Measurements from ENCODE around the gene FMN2.
"Not testable (repeated sequence)": the region's sequence is repeated elsewhere in the genome, so short reads cannot be mapped to it uniquely, and the experiment has no call there.

The FMN2 gene

DNA sequence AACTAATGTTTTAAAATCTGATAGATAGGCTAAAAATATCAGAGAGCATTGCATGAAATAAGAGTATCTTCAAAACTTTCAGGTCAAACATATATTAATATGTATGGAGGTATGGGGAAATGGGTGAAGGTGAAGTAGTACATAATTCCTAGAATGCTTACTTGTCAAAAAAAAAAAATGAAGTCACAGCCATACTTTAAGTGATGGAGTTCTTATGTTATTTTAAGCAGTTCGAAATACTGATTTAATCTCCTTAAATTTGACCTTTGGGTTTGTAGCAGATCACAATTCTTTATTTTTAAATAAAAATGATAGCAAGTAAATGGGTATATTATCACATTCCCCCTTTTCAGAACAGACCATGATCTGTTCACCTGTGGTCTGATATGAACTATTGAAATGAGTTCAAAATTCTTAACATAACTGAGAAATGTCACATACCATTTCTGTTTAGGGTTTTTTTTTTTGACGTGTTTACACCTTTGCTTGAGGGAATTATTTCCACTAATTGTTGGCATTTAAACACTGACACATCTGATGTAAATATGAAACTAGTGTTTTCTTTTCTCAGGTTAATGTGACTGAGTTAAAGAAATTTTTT is 300.1 kb downstream of the FMN2 start:
- DNase-seq, result no peak

DNA sequence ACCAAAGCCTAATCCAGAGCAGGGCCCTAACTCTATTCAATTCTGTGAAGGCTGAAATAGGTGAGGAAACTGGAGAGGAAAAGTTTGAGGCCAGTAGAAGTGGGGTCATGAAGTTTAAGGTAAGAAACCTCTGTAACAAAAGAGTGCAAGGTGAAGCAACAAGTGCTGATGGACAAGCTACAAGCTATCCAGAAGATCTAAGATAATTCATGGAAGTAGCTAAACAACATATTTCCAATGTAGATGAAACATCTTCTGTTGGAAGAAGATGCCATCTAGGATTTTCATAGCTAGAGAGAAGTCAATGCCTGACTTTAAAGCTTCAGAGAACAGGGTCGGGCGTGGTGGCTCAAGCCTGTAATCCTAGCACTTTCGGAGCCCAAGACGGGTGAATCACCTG is 302.7 kb downstream of the FMN2 start:
- DNase-seq, result no peak

- DNase-seq, result no peak
These were observed 303.7 kb downstream of the FMN2 start for GRCh38 chr1:240395336-240395735.

- no peak for DNase-seq
These were observed 307.7 kb downstream of the FMN2 start for GRCh38 chr1:240399381-240399780.

DNA sequence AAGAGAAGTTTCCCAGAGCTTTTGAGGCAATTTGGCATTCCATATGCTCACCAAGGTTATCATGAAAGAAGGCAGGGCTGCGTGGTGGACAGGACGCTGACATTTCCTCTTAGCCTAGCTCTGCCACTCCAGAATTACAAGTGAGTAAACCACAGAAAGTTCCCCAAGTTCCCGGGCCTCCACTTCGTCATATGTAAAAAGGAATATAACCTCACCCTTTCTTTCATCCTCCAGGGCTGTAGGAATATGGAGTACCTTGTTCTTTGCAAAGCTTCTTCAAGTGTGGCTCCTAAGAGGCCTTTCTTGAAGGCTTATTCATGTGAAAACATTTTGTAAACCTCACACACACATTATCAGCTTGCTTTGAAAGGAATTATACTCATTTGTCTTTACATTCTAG is 310.0 kb downstream of the FMN2 start:
- DNase-seq, result no peak

DNA sequence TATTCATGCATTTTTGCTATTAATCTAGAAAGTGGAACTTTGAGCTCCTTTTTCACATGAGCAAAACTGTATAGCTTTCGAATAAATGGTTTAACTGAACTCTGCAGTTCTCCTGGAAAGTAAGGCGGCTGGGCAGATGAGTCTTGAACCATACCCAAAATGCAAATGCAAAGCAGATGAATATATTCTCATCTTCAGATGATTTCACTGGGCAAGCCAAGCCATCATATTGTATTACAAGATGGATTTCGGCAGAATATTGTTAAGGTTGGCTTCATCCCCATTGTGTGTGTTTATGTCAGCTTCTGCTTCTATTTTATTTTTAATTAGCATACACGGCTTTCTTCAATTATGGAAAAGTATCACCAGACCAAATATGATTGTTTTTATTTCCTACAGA is 310.6 kb downstream of the FMN2 start:
- DNase-seq, result no peak

- no peak for DNase-seq
These were observed 312.6 kb downstream of the FMN2 start for GRCh38 chr1:240404286-240404685.

DNA sequence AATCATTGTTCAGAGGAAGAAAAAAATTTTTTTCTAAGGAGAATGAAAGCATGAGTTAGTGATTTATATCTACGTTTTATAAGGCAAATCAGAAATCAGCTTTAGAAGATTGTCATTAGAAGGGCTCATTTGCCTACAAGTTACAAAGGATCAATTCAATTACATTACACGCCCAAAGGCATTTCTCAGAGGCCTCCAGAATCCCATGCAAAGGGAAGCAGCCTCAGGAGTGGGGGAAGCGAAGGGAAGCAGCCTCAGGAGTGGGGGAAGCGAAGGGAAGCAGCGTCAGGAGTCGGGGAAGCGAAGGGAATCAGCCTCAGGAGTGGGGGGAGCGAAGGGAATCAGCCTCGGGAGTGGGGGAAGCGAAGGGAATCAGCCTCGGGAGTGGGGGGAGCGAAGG is 314.1 kb downstream of the FMN2 start:
- no peak for DNase-seq

DNA sequence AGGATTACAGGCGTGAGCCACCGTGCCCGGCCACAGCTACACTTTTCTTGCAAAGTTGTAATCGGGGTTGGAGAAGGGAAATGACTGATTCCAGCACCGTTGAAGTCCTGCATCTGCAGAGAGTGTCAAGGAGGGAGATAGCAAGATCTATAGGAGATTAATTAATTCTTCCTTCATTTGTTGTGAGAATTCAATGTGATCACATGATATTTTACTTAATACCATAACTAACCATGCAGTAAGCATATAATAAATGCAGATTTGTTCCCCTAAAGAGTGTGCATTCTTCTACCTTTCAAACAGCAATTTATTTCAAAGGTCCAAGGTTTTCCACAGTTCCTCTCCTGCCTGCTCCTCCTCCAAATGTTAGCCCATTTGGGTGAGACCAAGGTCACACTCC is 315.7 kb downstream of the FMN2 start:
- no peak for DNase-seq

DNA sequence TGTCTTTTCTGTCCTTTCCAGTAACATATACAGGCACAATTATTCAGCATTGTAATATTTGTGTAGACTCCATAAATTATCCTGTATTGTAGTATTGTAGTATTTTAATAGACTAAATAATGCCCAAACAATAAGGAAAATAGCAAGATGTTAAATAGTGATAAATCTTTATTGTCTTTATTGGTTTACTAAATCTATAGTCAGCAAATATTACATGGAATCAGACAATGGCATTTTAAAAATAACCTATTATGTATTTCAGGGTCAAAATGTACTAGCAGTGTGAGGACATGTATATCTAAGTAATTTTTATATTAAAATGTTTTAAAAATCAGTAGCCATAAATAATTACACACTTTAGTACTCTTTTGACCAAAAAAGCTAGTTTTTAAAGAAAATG is 317.9 kb downstream of the FMN2 start:
- no peak for DNase-seq

DNA sequence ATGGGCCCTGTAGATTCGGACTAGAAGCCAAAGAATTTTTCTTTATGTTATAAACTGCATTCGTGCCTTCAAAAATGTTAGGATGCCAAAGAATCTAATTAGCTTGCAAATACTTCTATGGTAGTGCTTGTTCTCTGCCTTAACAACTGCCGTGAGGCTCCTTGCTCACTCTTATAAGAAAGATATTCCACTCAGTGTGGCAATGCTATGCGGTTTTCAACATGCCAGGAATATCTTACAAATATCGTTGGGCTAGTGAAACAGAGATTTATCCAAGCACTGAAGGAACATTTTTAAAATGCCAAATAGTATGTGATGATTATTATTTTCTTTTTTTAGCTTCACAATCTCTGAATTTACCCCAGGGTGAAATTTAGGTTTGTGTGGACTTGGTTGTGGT is 322.0 kb downstream of the FMN2 start:
- no peak for DNase-seq

GRCh38 chr1:240414237-240414636 is 322.6 kb downstream of the FMN2 start:
- DNase-seq, result no peak

- DNase-seq, result not testable (repeated sequence)
These were observed 323.3 kb downstream of the FMN2 start for GRCh38 chr1:240415011-240415410.

DNA sequence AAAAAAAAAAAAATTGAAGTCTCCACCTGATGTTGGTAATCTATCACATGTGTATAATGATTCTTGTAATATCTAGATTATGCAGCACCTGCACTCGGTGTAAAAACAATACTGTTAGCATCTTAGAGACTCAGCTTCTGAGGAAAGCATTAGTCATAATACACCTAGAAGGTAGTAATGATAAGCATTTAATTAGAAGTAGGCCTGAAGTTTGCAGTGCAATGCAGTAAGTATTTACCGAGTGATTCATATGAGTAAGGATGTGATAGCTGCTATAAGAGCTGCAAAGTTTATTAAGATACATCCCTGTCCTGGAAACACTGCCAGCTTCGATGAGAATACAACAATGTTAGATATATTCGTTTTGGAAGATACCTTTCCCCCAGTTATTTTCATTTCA is 323.8 kb downstream of the FMN2 start:
- no peak for DNase-seq

GRCh38 chr1:240417317-240417716 is 325.6 kb downstream of the FMN2 start:
- DNase-seq, result no peak

GRCh38 chr1:240420766-240421165 is 329.1 kb downstream of the FMN2 start:
- DNase-seq, result no peak

GRCh38 chr1:240423246-240423924 is 331.7 kb downstream of the FMN2 start:
- no peak for DNase-seq

- DNase-seq, result no peak
These were observed 333.2 kb downstream of the FMN2 start for GRCh38 chr1:240424740-240425464.

- no peak for DNase-seq
These were observed 334.4 kb downstream of the FMN2 start for GRCh38 chr1:240426051-240426450.

DNA sequence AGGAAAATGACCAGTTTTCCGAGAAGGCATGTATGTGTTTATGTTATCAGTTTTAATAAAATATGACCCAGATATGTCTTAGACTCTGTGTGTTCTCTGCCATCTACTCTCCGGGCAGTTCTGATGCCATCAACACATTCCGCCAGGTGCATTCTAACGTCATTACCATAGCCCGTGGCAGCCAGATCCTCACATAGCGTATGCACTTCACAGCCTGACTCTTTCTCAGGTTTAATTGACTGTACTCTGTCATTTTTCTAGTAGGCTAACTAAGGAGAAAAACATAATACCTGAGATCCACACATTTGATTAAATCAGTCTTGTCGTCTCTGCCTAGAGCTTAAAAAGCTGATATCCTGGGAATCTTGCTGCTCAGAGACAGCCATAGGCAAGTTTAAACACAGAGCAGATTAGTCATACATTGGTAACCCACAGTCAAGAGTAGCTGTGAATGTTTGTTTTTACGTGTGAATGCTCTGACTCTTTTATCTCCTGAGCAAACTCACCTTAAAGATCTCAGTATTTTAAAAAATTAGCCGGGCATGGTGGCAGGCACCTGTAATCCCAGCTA is 344.4 kb downstream of the FMN2 start:
- no peak for DNase-seq

- DNase-seq, result no peak
These were observed 350.0 kb downstream of the FMN2 start for GRCh38 chr1:240441669-240442068.

DNA sequence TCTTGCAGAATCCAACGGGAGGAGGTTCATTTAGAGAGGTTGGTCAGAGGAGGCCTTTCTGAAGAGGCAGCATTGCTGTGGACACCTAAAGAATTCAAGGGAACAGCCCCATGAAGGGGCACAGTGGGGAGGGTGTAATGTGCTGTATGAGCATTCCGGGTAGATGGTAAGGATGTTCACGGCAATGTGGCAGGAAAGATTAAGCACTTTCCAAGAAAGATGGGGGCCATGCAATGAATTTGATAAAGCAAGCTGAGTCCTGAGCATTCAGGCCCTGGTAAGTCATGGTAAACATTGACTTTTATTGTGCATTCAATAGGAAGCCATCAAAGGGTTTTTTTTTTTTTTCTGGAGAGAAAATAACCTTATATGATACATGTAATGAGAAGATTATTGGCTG is 353.7 kb downstream of the FMN2 start:
- no peak for DNase-seq

- DNase-seq, result no peak
These were observed 363.6 kb downstream of the FMN2 start for GRCh38 chr1:240455228-240455821.

- no peak for DNase-seq
These were observed 365.5 kb downstream of the FMN2 start for GRCh38 chr1:240457203-240457602.
